C4-2B (cell line): ENCODE measurements around the gene MASTL.

Experiments
- H3K27ac ChIP-seq: fragments of 450-650 bp; 2 replicates; pipeline ENCODE4 v1.5.1; 2017
- CTCF ChIP-seq: fragments of 450-650 bp; conservative IDR thresholded peaks from 2 replicates; pipeline ENCODE4 v1.5.1; 2017; ENCODE audit warnings: mild to moderate bottlenecking
- ZFX ChIP-seq: fragments of 450-650 bp; IDR thresholded peaks from 2 replicates; pipeline ENCODE4 v1.6.1; 2017

The MASTL gene

GRCh38 chr10:27155066-27155754 is at the start of gene MASTL:
MASTL (plus strand) TSS chr10:27155352; CDS start chr10:27155427, 75 bp downstream.
- H3K27ac ChIP-seq, result peak within 1 kb of the TSS; percentile 97

GRCh38 chr10:27108165-27108564 is 47.0 kb upstream of the MASTL start:
- no peak overlapping the region for H3K27ac ChIP-seq
- no peak for TF ChIP-seq CTCF
- no peak for TF ChIP-seq ZFX

More at GRCh38 chr10:27155066-27155754, at the start of gene MASTL:
- TF ChIP-seq ZFX (no peak), CTCF (no peak)

- no peak overlapping the region for H3K27ac ChIP-seq
- no peak for TF ChIP-seq CTCF
Observed at GRCh38 chr10:27134371-27134770, 20.8 kb upstream of the MASTL start.

- H3K27ac ChIP-seq, result no peak overlapping the region
- TF ChIP-seq CTCF (no peak), ZFX (no peak)
Observed at GRCh38 chr10:27138277-27138676, 16.9 kb upstream of the MASTL start.

GRCh38 chr10:27143686-27144085 is 11.5 kb upstream of the MASTL start:
- TF ChIP-seq ZFX (no peak), CTCF (no peak)
- H3K27ac ChIP-seq, result no peak overlapping the region

GRCh38 chr10:27145937-27146336 is 9.2 kb upstream of the MASTL start:
- no peak for TF ChIP-seq CTCF
- no peak for TF ChIP-seq ZFX
- no peak overlapping the region for H3K27ac ChIP-seq

- TF ChIP-seq ZFX (no peak), CTCF (no peak)
Observed at GRCh38 chr10:27147701-27148100, 7.5 kb upstream of the MASTL start.

More at GRCh38 chr10:27147701-27148100, 7.5 kb upstream of the MASTL start:
- H3K27ac ChIP-seq, result no peak overlapping the region
